NCI-H2227 (cell line): Measurements from ENCODE around the gene RAE1.
A peak's percentile ranks its signal among the peaks of the same experiment; 100 is the strongest.
"Not testable (repeated sequence)": the region's sequence is repeated elsewhere in the genome, so short reads cannot be mapped to it uniquely, and the experiment has no call there.

Experiments used
- DNase-seq: peaks from one replicate; lab custom pipeline; 2025; ENCODE audit not compliant: unreplicated experiment; lab: John Stamatoyannopoulos, UW

The RAE1 gene

GRCh38 chr20:57326667-57327455, 24.2 kb upstream of the RAE1 start:
- DNase-seq: no peak

GRCh38 chr20:57327820-57328219, 23.2 kb upstream of the RAE1 start:
- DNase-seq: no peak

- DNase-seq: peak; percentile 62
Observed at GRCh38 chr20:57329608-57330221, 21.3 kb upstream of the RAE1 start, which contains the start of gene SPO11. Gene SPO11 (plus strand): TSS chr20:57329803. CDS start chr20:57329868, 65 bp downstream.

- DNase-seq: no peak
Observed at GRCh38 chr20:57330998-57331397, 20.1 kb upstream of the RAE1 start.

- no peak for DNase-seq
Observed at GRCh38 chr20:57332105-57333089, 18.7 kb upstream of the RAE1 start.

GRCh38 chr20:57335392-57335791, 15.7 kb upstream of the RAE1 start:
- DNase-seq: no peak

GRCh38 chr20:57341663-57342062, 9.4 kb upstream of the RAE1 start:
- no peak for DNase-seq

- DNase-seq: no peak
Observed at GRCh38 chr20:57342829-57343228, 8.2 kb upstream of the RAE1 start.

- DNase-seq: peak; percentile 73
Observed at GRCh38 chr20:57346477-57346876, 4.6 kb upstream of the RAE1 start.

- no peak for DNase-seq
Observed at GRCh38 chr20:57347393-57347792, 3.7 kb upstream of the RAE1 start.

GRCh38 chr20:57348200-57348921, 2.7 kb upstream of the RAE1 start:
- DNase-seq: not testable (repeated sequence)

- not testable (repeated sequence) for DNase-seq
Observed at GRCh38 chr20:57348922-57349574, 2.0 kb upstream of the RAE1 start.

- no peak for DNase-seq
Observed at GRCh38 chr20:57350081-57350710, 859 bp upstream of the RAE1 start.

- not testable (repeated sequence) for DNase-seq
Observed at GRCh38 chr20:57350726-57351041, 371 bp upstream of the RAE1 start.

- no peak for DNase-seq
Observed at GRCh38 chr20:57352305-57352704, 1.2 kb downstream of the RAE1 start.

- DNase-seq: no peak
Observed at GRCh38 chr20:57353351-57353750, 2.3 kb downstream of the RAE1 start.

GRCh38 chr20:57361517-57361916, 10.5 kb downstream of the RAE1 start:
- no peak for DNase-seq

GRCh38 chr20:57364451-57364850, 13.4 kb downstream of the RAE1 start:
- no peak for DNase-seq

GRCh38 chr20:57369596-57369995, 18.5 kb downstream of the RAE1 start:
- no peak for DNase-seq

- no peak for DNase-seq
Observed at GRCh38 chr20:57370316-57370715, 19.3 kb downstream of the RAE1 start.
